ENCODE measurements around the gene RANBP10.

DNA sequence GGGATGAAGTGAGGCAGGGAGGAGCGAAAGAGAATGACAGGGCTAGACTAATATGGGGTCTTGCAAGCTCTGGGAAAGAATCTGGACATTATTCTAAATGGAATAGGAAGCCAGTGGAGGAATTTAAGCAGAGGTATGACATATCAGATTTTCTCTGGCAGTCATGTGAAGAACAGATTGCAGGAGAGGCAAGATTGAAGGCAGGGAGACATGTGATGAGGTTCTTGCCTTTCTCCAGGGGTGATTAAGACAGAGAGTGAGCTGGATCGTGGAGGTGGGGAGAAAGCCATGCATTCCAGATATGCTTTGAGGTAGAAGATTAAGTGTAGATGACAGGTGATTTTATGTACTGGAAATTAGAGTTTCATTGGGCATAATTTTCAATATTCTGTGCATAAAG is 31.5 kb upstream of the RANBP10 start:
- TF ChIP-seq EZH2phosphoT487 (IDR thresholded peaks at IDR 0.05; ENCODE audit: borderline replicate concordance) (no peak), CTCF (conservative IDR thresholded peaks at IDR 0.05; ENCODE audit: low read length) (no peak)

Data from Loucy (cell line).